Measurements from ENCODE around the gene MRGPRE.

GRCh38 chr11:3224401-3225057 lies 7.7 kb downstream of the MRGPRE start:
- TF ChIP-seq REST (IDR thresholded peaks at IDR 0.05; ENCODE audit: insufficient read depth in 1 of 2, low read depth in 2 of 2, low read length in 2 of 2): no peak
- TF ChIP-seq POLR2AphosphoS5 (IDR thresholded peaks at IDR 0.05; ENCODE audit: low read depth, low read length): no peak
- TF ChIP-seq TAF1 (IDR thresholded peaks at IDR 0.05; ENCODE audit: borderline replicate concordance, insufficient read depth, low read length): no peak
- no peak for TF ChIP-seq SIN3A (IDR thresholded peaks at IDR 0.05; ENCODE audit: borderline replicate concordance, insufficient read depth, low read length)
- TF ChIP-seq FOXP2 (optimal IDR thresholded peaks at IDR 0.05; ENCODE audit: borderline replicate concordance, extremely low read depth, extremely low read length, insufficient read depth): no peak

Measured in PFSK-1 (cell line).